A375 (cell line): ENCODE results near the gene TMEM38A. TPM values are rescaled to one million over a fixed set of nuclear protein-coding genes. Genes with fewer than 3 reads are reported as not detected.

Experiments used
- small RNA-seq: library from RNA; depleted of rRNA; stranded (forward); fragments of <200 nt; gene quantifications from one replicate; pipeline ENCODE3, GENCODE V24; 2014
- total RNA-seq: library from RNA; depleted of rRNA; stranded (reverse); fragments of >200 nt; shearing (Covaris generic); gene quantifications from 2 replicates; pipeline ENCODE4 v1.2.3, GENCODE V29; 2014; rRNA removed

The TMEM38A gene
- 4.1 and 4.7 TPM in 2 replicates for total RNA-seq

GRCh38 chr19:16660763-16661479 lies at the start of gene TMEM38A:
TSS of gene TMEM38A (plus strand) at chr19:16661139. CDS start at chr19:16661218, 79 bp downstream.

GRCh38 chr19:16628183-16628983 lies 32.6 kb upstream of the TMEM38A start, which contains the start of gene MED26:
TSS of gene MED26 (minus strand) at chr19:16628204. CDS start at chr19:16627943, 261 bp downstream.

GRCh38 chr19:16659832-16660708 lies 869 bp upstream of the TMEM38A start, which contains the start of gene SMIM7:
TSS of gene SMIM7 (minus strand) at chr19:16660144. CDS start at chr19:16660110, 34 bp downstream.

Small RNA genes lying within 50 kb of the gene (small RNA-seq; reads per million reads assigned to genes)
- not detected for gene AC008737.2

Other genes with a start within 250 kb of the TMEM38A start
- 18.0 and 23.1 TPM in 2 replicates for gene EPS15L1, start 189.2 kb upstream of the TMEM38A start, total RNA-seq
- gene CALR3, start 165.0 kb upstream of the TMEM38A start, total RNA-seq: 0.23 TPM in 1 of 2 replicates, not detected in the other
- gene C19orf44, start 164.7 kb upstream of the TMEM38A start, total RNA-seq: 5.2 and 8.0 TPM in 2 replicates
- 26.2 and 27.1 TPM in 2 replicates for gene CHERP, start 118.7 kb upstream of the TMEM38A start, total RNA-seq
- 34.8 and 45.8 TPM in 2 replicates for gene SLC35E1, start 88.7 kb upstream of the TMEM38A start, total RNA-seq
- gene MED26, start 32.9 kb upstream of the TMEM38A start, total RNA-seq: 19.0 and 22.5 TPM in 2 replicates
- gene SMIM7, start 995 bp upstream of the TMEM38A start, total RNA-seq: 81.3 and 83.3 TPM in 2 replicates
- 0.68 and 0.74 TPM in 2 replicates for gene NWD1, start 58.7 kb downstream of the TMEM38A start, total RNA-seq
- 22.1 and 47.8 TPM in 2 replicates for gene SIN3B, start 168.3 kb downstream of the TMEM38A start, total RNA-seq
- 0.61 and 0.64 TPM in 2 replicates for gene F2RL3, start 227.9 kb downstream of the TMEM38A start, total RNA-seq